Mesenchymal stem cell (in vitro differentiated cells and primary cell): Measurements from ENCODE around the gene CCDC102B. TPM values are rescaled to one million over a fixed set of nuclear protein-coding genes. Genes with fewer than 3 reads are reported as not detected.

Experiments used
- DNase-seq: peaks from one replicate; pipeline ENCODE4 v3.0.0-alpha.2; 2013
- H2AFZ ChIP-seq: one replicate; pipeline ENCODE4 v1.6.1; 2013; ENCODE audit warnings: low read depth, mild to moderate bottlenecking, control low read depth, inconsistent platforms, low read length, moderate library complexity
- H2AK5ac ChIP-seq: 2 replicates; pipeline ENCODE4 v1.6.1; 2013; ENCODE audit warnings: low read length, moderate library complexity, mild to moderate bottlenecking, inconsistent platforms; ENCODE audit not compliant: severe bottlenecking
- H2BK120ac ChIP-seq: one replicate; pipeline ENCODE4 v1.6.1; 2013; ENCODE audit warnings: low read depth, mild to moderate bottlenecking, inconsistent platforms, low read length, moderate library complexity
- H2BK12ac ChIP-seq, 2 experiments: one replicate each; pipeline ENCODE4 v1.6.1; 2013; ENCODE audit warnings: inconsistent platforms in 2 of 2, low read length in 2 of 2, mild to moderate bottlenecking in 2 of 2, moderate library complexity in 2 of 2, control low read depth in 1 of 2
- H2BK15ac ChIP-seq: one replicate; pipeline ENCODE4 v1.6.1; 2013; ENCODE audit warnings: mild to moderate bottlenecking, low read depth, inconsistent platforms; ENCODE audit not compliant: poor library complexity, severe bottlenecking
- H2BK5ac ChIP-seq: 2 replicates; pipeline ENCODE4 v1.6.1; 2013; ENCODE audit warnings: low read depth, mild to moderate bottlenecking, low read length, control low read depth, inconsistent platforms; ENCODE audit not compliant: poor library complexity, severe bottlenecking
- H3K14ac ChIP-seq, 2 experiments: one replicate each; pipeline ENCODE4 v1.6.1; 2013; ENCODE audit warnings: inconsistent platforms in 2 of 2, low read length in 2 of 2, control low read depth in 1 of 2, mild to moderate bottlenecking in 1 of 2, moderate library complexity in 1 of 2
- H3K18ac ChIP-seq, 2 experiments: one replicate each; pipeline ENCODE4 v1.6.1; 2013; ENCODE audit warnings: inconsistent platforms in 2 of 2, low read length in 2 of 2, control low read depth in 1 of 2, low read depth in 1 of 2, mild to moderate bottlenecking in 1 of 2
- H3K23ac ChIP-seq, 2 experiments: one replicate each; pipeline ENCODE4 v1.6.1; 2013; ENCODE audit warnings: inconsistent platforms in 2 of 2, low read length in 2 of 2, mild to moderate bottlenecking in 2 of 2, moderate library complexity in 2 of 2, control low read depth in 1 of 2
- H3K27ac ChIP-seq: 2 replicates; pipeline ENCODE4 v1.5.1; 2013; ENCODE audit warnings: mild to moderate bottlenecking, moderate library complexity, low read length, control low read depth, inconsistent platforms; ENCODE audit not compliant: poor library complexity, severe bottlenecking
- H3K27me3 ChIP-seq, 2 experiments: 2 replicates each; pipeline versions ENCODE4 v1.6.1 to v1.7.0; 2013; ENCODE audit warnings: low read length in 2 of 2, mild to moderate bottlenecking in 2 of 2, moderate library complexity in 2 of 2, control low read depth in 1 of 2, inconsistent platforms in 1 of 2; ENCODE audit not compliant: control insufficient read depth in 1 of 2, insufficient read depth in 1 of 2
- H3K36me3 ChIP-seq, 2 experiments: 2 replicates each; pipeline versions ENCODE4 v1.6.1 to v1.7.0; 2013; ENCODE audit warnings: low read length in 2 of 2, control low read depth in 1 of 2, inconsistent platforms in 1 of 2, low read depth in 1 of 2, mild to moderate bottlenecking in 1 of 2; ENCODE audit not compliant: insufficient read depth in 2 of 2, control insufficient read depth in 1 of 2
- H3K4ac ChIP-seq, 2 experiments: one replicate each; pipeline ENCODE4 v1.6.1; 2013; ENCODE audit warnings: inconsistent platforms in 2 of 2, low read length in 2 of 2, mild to moderate bottlenecking in 2 of 2, moderate library complexity in 2 of 2, control low read depth in 1 of 2, low read depth in 1 of 2
- H3K4me1 ChIP-seq: 2 replicates; pipeline ENCODE4 v1.6.1; 2013; ENCODE audit warnings: low read depth, low read length, control low read depth; ENCODE audit not compliant: control insufficient read depth, insufficient read depth
- H3K4me2 ChIP-seq: 2 replicates; pipeline ENCODE4 v1.6.1; 2013; ENCODE audit warnings: low read length, mild to moderate bottlenecking, inconsistent platforms; ENCODE audit not compliant: poor library complexity, severe bottlenecking
- H3K4me3 ChIP-seq, 2 experiments: 2 replicates each; pipeline versions ENCODE4 v1.5.1 to v1.7.0; 2013; ENCODE audit warnings: low read length in 2 of 2, mild to moderate bottlenecking in 2 of 2, control low read depth in 1 of 2, low read depth in 1 of 2; ENCODE audit not compliant: insufficient read depth in 1 of 2
- H3K79me1 ChIP-seq: replicated peaks from 2 replicates; pipeline ENCODE4 v1.6.1; 2013; ENCODE audit warnings: mild to moderate bottlenecking, control low read depth, low read length, inconsistent platforms; ENCODE audit not compliant: poor library complexity, severe bottlenecking
- H3K9ac ChIP-seq: 2 replicates; pipeline ENCODE4 v1.7.0; 2013; ENCODE audit warnings: mild to moderate bottlenecking, low read length, moderate library complexity
- H3K9me3 ChIP-seq: 2 replicates; pipeline ENCODE4 v1.7.0; 2013; ENCODE audit warnings: mild to moderate bottlenecking, low read length; ENCODE audit not compliant: control insufficient read depth
- H4K8ac ChIP-seq: one replicate; pipeline ENCODE4 v1.6.1; 2013; ENCODE audit warnings: inconsistent platforms, mild to moderate bottlenecking, low read length, moderate library complexity
- H4K91ac ChIP-seq: one replicate; pipeline ENCODE4 v1.6.1; 2013; ENCODE audit warnings: mild to moderate bottlenecking, low read length, inconsistent platforms
- WGBS: methylation state at CpG from one replicate; pipeline ENCODE4 v1.1.7; 2013; ENCODE audit warnings: mixed read lengths; 5-methylcytosine and 5-hydroxymethylcytosine counted together
- polyA plus RNA-seq, 2 experiments: library from polyadenylated mRNA; stranded (reverse); fragments of 200-250 nt; gene quantifications; one replicate each; pipeline ENCODE4 v1.2.3, GENCODE V29; 2013

Gene CCDC102B
- polyA plus RNA-seq (2013, experiment 1 of 2): 21.1 TPM
- polyA plus RNA-seq (2013, experiment 2 of 2): 20.1 TPM

- no peaks in the 10 kb centered on the region for H3K9me3 ChIP-seq
- 0% methylated on average over 1 of the region's 1 CpG for WGBS
- H3K14ac ChIP-seq: no peak within 1 kb of the TSS
- peak; percentile 86 for DNase-seq
- H2BK15ac ChIP-seq: no peak within 1 kb of the TSS
- no peak within 1 kb of the TSS for H3K4ac ChIP-seq
- H2BK12ac ChIP-seq: no peak within 1 kb of the TSS
- H3K36me3 ChIP-seq: no peaks in the 10 kb centered on the region
- H4K91ac ChIP-seq: no peak within 1 kb of the TSS
- H4K8ac ChIP-seq: no peak within 1 kb of the TSS
- H3K23ac ChIP-seq: no peak within 1 kb of the TSS
- no peak within 1 kb of the TSS for H2BK5ac ChIP-seq
- H3K9ac ChIP-seq: peak within 1 kb of the TSS; percentile 67
- H3K4me2 ChIP-seq: peak within 1 kb of the TSS; percentile 42
- peak within 1 kb of the TSS in 1 of 2 experiments; percentile 54 for H3K4me3 ChIP-seq
- H3K18ac ChIP-seq: peak within 1 kb of the TSS in 1 of 2 experiments; percentile 33
- peak within 1 kb of the TSS; percentile 59 for H3K27ac ChIP-seq
- no peaks in the 10 kb centered on the region for H3K4me1 ChIP-seq
- H3K79me1 ChIP-seq: no peaks in the 10 kb centered on the region
- H2BK120ac ChIP-seq: peak within 1 kb of the TSS; percentile 49
- no peak within 1 kb of the TSS for H2AFZ ChIP-seq
- H2AK5ac ChIP-seq: no peak within 1 kb of the TSS
- H3K27me3 ChIP-seq: no peaks in the 10 kb centered on the region
These were observed at the start of gene CCDC102B for GRCh38 chr18:68797871-68798270. CCDC102B (plus strand) TSS chr18:68798080; CDS start chr18:68836764, 38,684 bp downstream.

DNA sequence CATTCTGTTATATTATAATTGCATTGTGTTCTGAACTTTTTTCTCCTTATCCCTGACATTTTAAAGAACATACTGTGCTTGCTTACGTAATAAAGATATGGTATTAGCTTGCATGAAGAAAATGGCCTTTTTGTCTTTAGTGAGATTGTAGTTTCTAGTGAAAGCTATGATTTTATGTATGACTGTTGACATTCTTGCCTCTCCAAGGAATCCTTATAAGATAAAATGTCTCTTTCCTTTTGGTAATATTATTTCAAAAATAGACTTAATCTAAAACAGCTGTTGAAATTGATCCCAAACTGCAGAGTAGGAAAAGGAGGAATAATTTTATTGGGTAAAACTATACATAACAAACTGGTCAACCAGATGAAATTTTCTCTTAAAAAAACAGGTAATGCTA lies 40.8 kb upstream of the CCDC102B start:
- Histone ChIP-seq H3K79me1 (no peaks in the 10 kb centered on the region), H3K4me3 (no peak overlapping the region), H2AK5ac (no peak overlapping the region), H2BK5ac (no peak overlapping the region), H3K4me2 (no peak overlapping the region), H3K9me3 (peaks cover 24% of the 10 kb centered on the region), H3K27ac (no peak overlapping the region), H3K14ac (no peak overlapping the region), H2AFZ (no peak overlapping the region), H2BK120ac (no peak overlapping the region), H4K8ac (no peak overlapping the region), H3K4me1 (no peaks in the 10 kb centered on the region), H2BK12ac (no peak overlapping the region), H3K23ac (no peak overlapping the region), H3K36me3 (no peaks in the 10 kb centered on the region), H3K18ac (no peak overlapping the region), H3K27me3 (no peaks in the 10 kb centered on the region), H3K9ac (no peak overlapping the region), H3K4ac (no peak overlapping the region), H2BK15ac (no peak overlapping the region), H4K91ac (no peak overlapping the region)
- no peak for DNase-seq
- 100% methylated on average over 1 of the region's 1 CpG for WGBS

DNA sequence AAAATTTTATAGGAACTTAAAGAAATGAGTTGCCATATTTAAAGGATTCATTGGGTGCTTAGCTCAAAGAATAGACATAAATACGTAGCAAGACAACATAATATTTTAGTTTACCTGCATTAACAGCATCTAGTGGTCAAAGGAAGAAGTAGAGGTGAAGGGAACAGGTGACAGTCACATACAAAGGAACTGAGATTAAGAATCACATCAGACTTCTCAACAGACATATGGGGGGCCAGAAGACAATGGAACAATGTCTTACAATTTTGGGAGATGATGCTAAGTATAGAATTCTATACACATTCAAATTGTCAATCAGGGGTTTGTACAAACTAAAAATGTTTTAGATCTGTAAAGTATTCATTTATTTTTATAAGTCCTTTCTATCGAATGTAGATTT lies 38.6 kb upstream of the CCDC102B start:
- H3K23ac ChIP-seq: no peak overlapping the region
- H3K14ac ChIP-seq: no peak overlapping the region
- H3K79me1 ChIP-seq: no peaks in the 10 kb centered on the region
- no peak overlapping the region for H2AFZ ChIP-seq
- no peak overlapping the region for H2BK5ac ChIP-seq
- no peak overlapping the region for H4K91ac ChIP-seq
- no peaks in the 10 kb centered on the region for H3K4me1 ChIP-seq
- peaks cover 21% of the 10 kb centered on the region for H3K9me3 ChIP-seq
- no peak overlapping the region for H3K4ac ChIP-seq
- no peak overlapping the region for H3K9ac ChIP-seq
- H3K4me3 ChIP-seq: no peak overlapping the region
- no peak for DNase-seq
- no peak overlapping the region for H2BK15ac ChIP-seq
- H2AK5ac ChIP-seq: no peak overlapping the region
- no peaks in the 10 kb centered on the region for H3K27me3 ChIP-seq
- no peak overlapping the region for H3K18ac ChIP-seq
- H2BK120ac ChIP-seq: no peak overlapping the region
- WGBS: 100% methylated on average over 1 of the region's 2 CpGs
- no peak overlapping the region for H3K4me2 ChIP-seq
- no peak overlapping the region for H2BK12ac ChIP-seq
- no peak overlapping the region for H3K27ac ChIP-seq
- H3K36me3 ChIP-seq: no peaks in the 10 kb centered on the region
- H4K8ac ChIP-seq: no peak overlapping the region

GRCh38 chr18:68763083-68763482 lies 34.8 kb upstream of the CCDC102B start:
- H3K4ac ChIP-seq: no peak overlapping the region
- no peak overlapping the region for H2AK5ac ChIP-seq
- H3K9ac ChIP-seq: peak overlapping the region; percentile 46
- no peaks in the 10 kb centered on the region for H3K4me1 ChIP-seq
- H3K27ac ChIP-seq: no peak overlapping the region
- no peak overlapping the region for H3K14ac ChIP-seq
- DNase-seq: peak; percentile 64
- H3K4me3 ChIP-seq: no peak overlapping the region
- no peak overlapping the region for H2BK120ac ChIP-seq
- H3K18ac ChIP-seq: no peak overlapping the region
- H3K27me3 ChIP-seq: no peaks in the 10 kb centered on the region
- no peak overlapping the region for H2AFZ ChIP-seq
- H2BK15ac ChIP-seq: no peak overlapping the region
- no peaks in the 10 kb centered on the region for H3K79me1 ChIP-seq
- H3K36me3 ChIP-seq: no peaks in the 10 kb centered on the region
- H3K23ac ChIP-seq: no peak overlapping the region
- H3K4me2 ChIP-seq: no peak overlapping the region
- H4K8ac ChIP-seq: no peak overlapping the region
- no peak overlapping the region for H2BK5ac ChIP-seq
- no peak overlapping the region for H4K91ac ChIP-seq
- WGBS: 100% methylated on average over 2 of the region's 2 CpGs
- peaks cover 21% of the 10 kb centered on the region for H3K9me3 ChIP-seq
- no peak overlapping the region for H2BK12ac ChIP-seq
